CD14-positive monocyte (primary cell): ENCODE measurements around the gene LHPP. TPM values are rescaled to one million over a fixed set of nuclear protein-coding genes. Genes with fewer than 3 reads are reported as not detected.

Experiments used
- DNase-seq, 3 donors: peaks; one replicate each; pipeline ENCODE4 v3.0.0-alpha.2; 2011 to 2022
- H2AFZ ChIP-seq: 2 replicates; pipeline ENCODE4 v1.6.0; 2012; ENCODE audit warnings: mild to moderate bottlenecking, low read depth, low read length, inconsistent platforms; ENCODE audit not compliant: insufficient read depth, poor library complexity, severe bottlenecking
- H3K27ac ChIP-seq, 2 donors: 1 replicate in 1 of 2; 2 replicates in 1 of 2; pipeline ENCODE4 v1.5.1; 2012 to 2013; ENCODE audit warnings: low read length in 2 of 2, control low read depth in 1 of 2, inconsistent platforms in 1 of 2, low read depth in 1 of 2, mild to moderate bottlenecking in 1 of 2
- H3K27me3 ChIP-seq, 2 donors: one replicate each; pipeline versions ENCODE4 v1.6.0 to v1.6.1; 2011 to 2013; ENCODE audit warnings: low read length in 2 of 2; ENCODE audit not compliant: control insufficient read depth in 2 of 2, insufficient read depth in 2 of 2
- H3K36me3 ChIP-seq, 2 donors: replicated peaks in 1 of 2; 1 replicate in 1 of 2; 2 replicates in 1 of 2; pipeline versions ENCODE4 v1.5.1 to v1.6.1; 2012 to 2013; ENCODE audit warnings: low read length in 2 of 2, control low read depth in 1 of 2, inconsistent platforms in 1 of 2, mild to moderate bottlenecking in 1 of 2; ENCODE audit not compliant: insufficient read depth in 2 of 2, control insufficient read depth in 1 of 2
- H3K4me1 ChIP-seq, 2 donors: 1 replicate in 1 of 2; 2 replicates in 1 of 2; pipeline versions ENCODE4 v1.5.1 to v1.6.1; 2012 to 2013; ENCODE audit warnings: low read length in 2 of 2, control low read depth in 1 of 2, inconsistent platforms in 1 of 2, mild to moderate bottlenecking in 1 of 2, moderate library complexity in 1 of 2; ENCODE audit not compliant: insufficient read depth in 2 of 2, control insufficient read depth in 1 of 2
- H3K4me2 ChIP-seq: replicated peaks from 2 replicates; pipeline ENCODE3; 2012; ENCODE audit warnings: low read length, moderate library complexity, mild to moderate bottlenecking; ENCODE audit not compliant: poor library complexity, severe bottlenecking; ENCODE audit errors: extremely low read depth
- H3K4me3 ChIP-seq, 3 experiments: fragments of 200-600 bp in 1 of 3; sonication (generic) in 1 of 3; replicated peaks in 1 of 3; 1 replicate in 2 of 3; 2 replicates in 1 of 3; pipeline ENCODE4 v1.5.1; 2011 to 2013; ENCODE audit warnings: low read length in 3 of 3, mild to moderate bottlenecking in 3 of 3, control low read depth in 2 of 3, low read depth in 2 of 3, inconsistent platforms in 1 of 3, moderate library complexity in 1 of 3
- H3K79me2 ChIP-seq: 2 replicates; pipeline ENCODE4 v1.6.0; 2012; ENCODE audit warnings: mild to moderate bottlenecking, control low read depth, inconsistent platforms, low read length, moderate library complexity; ENCODE audit not compliant: insufficient read depth
- H3K9ac ChIP-seq: 2 replicates; pipeline ENCODE4 v1.6.0; 2017; ENCODE audit warnings: low read length, mild to moderate bottlenecking; ENCODE audit not compliant: insufficient read depth, poor library complexity, severe bottlenecking
- H3K9me3 ChIP-seq, 2 donors: replicated peaks in 1 of 2; 1 replicate in 1 of 2; 2 replicates in 1 of 2; pipeline versions ENCODE4 v1.5.1 to v1.6.1; 2012 to 2013; ENCODE audit warnings: low read length in 2 of 2, control low read depth in 1 of 2; ENCODE audit not compliant: control insufficient read depth in 1 of 2, insufficient read depth in 1 of 2
- H4K20me1 ChIP-seq: 2 replicates; pipeline ENCODE4 v1.6.0; 2012; ENCODE audit warnings: mild to moderate bottlenecking, low read length, control low read depth, moderate library complexity; ENCODE audit not compliant: insufficient read depth
- H3K27ac Mint-ChIP-seq, 7 donors: one replicate each; pipeline ENCODE4 v1.8.0; 2020; ENCODE audit warnings: mild to moderate bottlenecking in 7 of 7, mixed read lengths in 7 of 7, moderate library complexity in 6 of 7, inconsistent platforms in 2 of 7
- H3K27me3 Mint-ChIP-seq, 3 donors: one replicate each; pipeline ENCODE4 v1.8.0; 2021 to 2022; ENCODE audit warnings: low read depth in 3 of 3, mild to moderate bottlenecking in 3 of 3, mixed read lengths in 3 of 3, moderate library complexity in 3 of 3, inconsistent platforms in 1 of 3
- H3K36me3 Mint-ChIP-seq, 2 donors: one replicate each; pipeline ENCODE4 v1.8.0; 2020; ENCODE audit warnings: mixed read lengths in 2 of 2, inconsistent platforms in 1 of 2, mild to moderate bottlenecking in 1 of 2
- H3K4me1 Mint-ChIP-seq: one replicate; pipeline ENCODE4 v1.8.0; 2020; ENCODE audit warnings: mild to moderate bottlenecking, mixed read lengths
- H3K4me3 Mint-ChIP-seq, 2 donors: one replicate each; pipeline ENCODE4 v1.8.0; 2020; ENCODE audit warnings: mild to moderate bottlenecking in 2 of 2, mixed read lengths in 2 of 2, moderate library complexity in 1 of 2
- H3K9me3 Mint-ChIP-seq, 7 donors: one replicate each; pipeline ENCODE4 v1.8.0; 2020 to 2022; ENCODE audit warnings: mixed read lengths in 7 of 7, mild to moderate bottlenecking in 6 of 7, moderate library complexity in 6 of 7, inconsistent platforms in 2 of 7
- WGBS: methylation state at CpG from one replicate; pipeline ENCODE4 v1.1.5; 2013; ENCODE audit warnings: missing lambda C conversion rate; ENCODE audit not compliant: insufficient coverage; 5-methylcytosine and 5-hydroxymethylcytosine counted together
- intact Hi-C, 2 donors: fragments of 100-400 bp; cut with micrococcal nuclease; formaldehyde crosslinking; loops; one replicate each; pipeline versions ENCODE4 v1.15.0 to v1.15.1; 2023
- polyA plus RNA-seq, 3 donors: library from polyadenylated mRNA; depleted of rRNA in 1 of 3; unstranded in 2 of 3; stranded (reverse) in 1 of 3; fragments of 300-500 nt in 2 of 3; fragments of >200 nt in 1 of 3; fragmentation: Illumina TruSeq in 2 of 3; gene quantifications; 1 replicate in 2 of 3; 2 replicates in 1 of 3; pipeline ENCODE4 v1.2.3, GENCODE V29; 2012 to 2021
- TF ChIP-seq, protein P1 (sequence below): fragments of 200-600 bp; IDR thresholded peaks from one replicate; pipeline ENCODE4 v1.8.0; 2022; ENCODE audit warnings: antibody characterized with exemption, mild to moderate bottlenecking

LHPP gene
- polyA plus RNA-seq, 3 donors = 15.2 to 20.6 (median 19.5) TPM

GRCh38 chr10:124651402-124651891 lies 189.8 kb downstream of the LHPP start:
- H3K79me2 ChIP-seq = peaks cover 94% of the 10 kb centered on the region
- H3K4me2 ChIP-seq = peak overlapping the region; percentile 13
- TF ChIP-seq, protein P1, sequence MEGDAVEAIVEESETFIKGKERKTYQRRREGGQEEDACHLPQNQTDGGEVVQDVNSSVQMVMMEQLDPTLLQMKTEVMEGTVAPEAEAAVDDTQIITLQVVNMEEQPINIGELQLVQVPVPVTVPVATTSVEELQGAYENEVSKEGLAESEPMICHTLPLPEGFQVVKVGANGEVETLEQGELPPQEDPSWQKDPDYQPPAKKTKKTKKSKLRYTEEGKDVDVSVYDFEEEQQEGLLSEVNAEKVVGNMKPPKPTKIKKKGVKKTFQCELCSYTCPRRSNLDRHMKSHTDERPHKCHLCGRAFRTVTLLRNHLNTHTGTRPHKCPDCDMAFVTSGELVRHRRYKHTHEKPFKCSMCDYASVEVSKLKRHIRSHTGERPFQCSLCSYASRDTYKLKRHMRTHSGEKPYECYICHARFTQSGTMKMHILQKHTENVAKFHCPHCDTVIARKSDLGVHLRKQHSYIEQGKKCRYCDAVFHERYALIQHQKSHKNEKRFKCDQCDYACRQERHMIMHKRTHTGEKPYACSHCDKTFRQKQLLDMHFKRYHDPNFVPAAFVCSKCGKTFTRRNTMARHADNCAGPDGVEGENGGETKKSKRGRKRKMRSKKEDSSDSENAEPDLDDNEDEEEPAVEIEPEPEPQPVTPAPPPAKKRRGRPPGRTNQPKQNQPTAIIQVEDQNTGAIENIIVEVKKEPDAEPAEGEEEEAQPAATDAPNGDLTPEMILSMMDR = no peak
- peak overlapping the region in 5 of 7 donors; percentile 7 to 96 (median 85) for H3K27ac Mint-ChIP-seq
- no peak overlapping the region for H3K4me3 Mint-ChIP-seq
- WGBS = 59% methylated on average over 14 of the region's 14 CpGs
- H3K36me3 ChIP-seq = peaks cover 4 to 43% of the 10 kb centered on the region in 2 donors
- no peak for DNase-seq
- no peaks in the 10 kb centered on the region for H3K27me3 Mint-ChIP-seq
- peaks cover 26 to 50% of the 10 kb centered on the region in 2 donors for H3K36me3 Mint-ChIP-seq
- H3K4me1 ChIP-seq = peaks cover 68 to 77% of the 10 kb centered on the region in 2 donors
- H4K20me1 ChIP-seq = peaks cover 31% of the 10 kb centered on the region
- intact Hi-C loops = no loop called here
- no peaks in the 10 kb centered on the region for H3K27me3 ChIP-seq
- H3K9me3 ChIP-seq = no peaks in the 10 kb centered on the region
- H3K4me1 Mint-ChIP-seq = peaks cover 85% of the 10 kb centered on the region
- H3K9me3 Mint-ChIP-seq = peaks cover 0 to 3% (median 0%) of the 10 kb centered on the region in 7 donors
- peak overlapping the region; percentile 30 to 92 for H3K27ac ChIP-seq
- H3K9ac ChIP-seq = peak overlapping the region; percentile 34
- H2AFZ ChIP-seq = no peak overlapping the region
- no peak overlapping the region for H3K4me3 ChIP-seq

GRCh38 chr10:124652200-124652599 lies 190.6 kb downstream of the LHPP start:
- no peak overlapping the region for H3K9ac ChIP-seq
- Mint-ChIP-seq H3K9me3 (peaks cover 0 to 1% (median 0%) of the 10 kb centered on the region in 7 donors), H3K36me3 (peaks cover 28 to 50% of the 10 kb centered on the region in 2 donors), H3K27ac (peak overlapping the region in 2 of 7 donors; percentile 85 to 96), H3K27me3 (no peaks in the 10 kb centered on the region), H3K4me3 (no peak overlapping the region), H3K4me1 (peaks cover 81% of the 10 kb centered on the region)
- no peak overlapping the region for H3K4me2 ChIP-seq
- no peak for DNase-seq
- peaks cover 61 to 73% of the 10 kb centered on the region in 2 donors for H3K4me1 ChIP-seq
- intact Hi-C loops = no loop called here
- TF ChIP-seq, protein P1 = no peak
- peaks cover 88% of the 10 kb centered on the region for H3K79me2 ChIP-seq
- H3K4me3 ChIP-seq = no peak overlapping the region
- peaks cover 33% of the 10 kb centered on the region for H4K20me1 ChIP-seq
- H3K27me3 ChIP-seq = no peaks in the 10 kb centered on the region
- no peaks in the 10 kb centered on the region for H3K9me3 ChIP-seq
- H2AFZ ChIP-seq = no peak overlapping the region
- peaks cover 4 to 44% of the 10 kb centered on the region in 2 donors for H3K36me3 ChIP-seq
- WGBS = 75% methylated on average over 4 of the region's 5 CpGs
- H3K27ac ChIP-seq = peak overlapping the region in 1 of 2 donors; percentile 92
